Panc1 (cell line): ENCODE data around the gene ABI3BP. TPM values are rescaled to one million over a fixed set of nuclear protein-coding genes. Genes with fewer than 3 reads are reported as not detected.

Source experiments
- ATAC-seq: fragments of 200-7000 bp; cut with Tn5 transposase; 2 replicates; pipeline ENCODE4 v1.9.1; 2020; ENCODE audit warnings: mild to moderate bottlenecking, moderate library complexity
- BruUV-seq: library from RNA; stranded (reverse); fragments of 400-500 nt; replicated peaks from 2 replicates; lab custom pipeline; 2021; lab: Mats Ljungman, UMichigan
- CTCF ChIA-PET: fragments of 300-600 bp; sonication (Branson Sonifier 250); formaldehyde crosslinking; loops from one replicate; lab custom pipeline; 2022; ENCODE audit warnings: antibody characterized with exemption; lab: Charles Lee
- POLR2A ChIA-PET: fragments of 300-600 bp; sonication (Branson Sonifier 250); formaldehyde crosslinking; loops from one replicate; lab custom pipeline; 2022; ENCODE audit warnings: antibody characterized with exemption; lab: Charles Lee
- DNase-seq: peaks from one replicate; pipeline ENCODE4 v3.0.0-alpha.2; 2010; ENCODE audit warnings: low read depth, low spot score
- H3K27ac ChIP-seq: 2 replicates; pipeline ENCODE4 v1.5.1; 2011; ENCODE audit warnings: mild to moderate bottlenecking, low read length, inconsistent platforms
- H3K27me3 ChIP-seq: fragments of 200-500 bp; sonication (Bioruptor generic); 2 replicates; pipeline ENCODE4 v1.6.0; 2014; ENCODE audit warnings: low read length, inconsistent platforms; ENCODE audit not compliant: control insufficient read depth, insufficient read depth
- H3K36me3 ChIP-seq: fragments of 200-500 bp; sonication (Bioruptor generic); 2 replicates; pipeline ENCODE4 v1.5.1; 2014; ENCODE audit warnings: inconsistent platforms, mild to moderate bottlenecking, low read length, moderate library complexity; ENCODE audit not compliant: control insufficient read depth, insufficient read depth
- H3K4me1 ChIP-seq: 2 replicates; pipeline ENCODE4 v1.5.1; 2011; ENCODE audit warnings: inconsistent platforms, mild to moderate bottlenecking, low read length, moderate library complexity; ENCODE audit not compliant: control insufficient read depth, insufficient read depth
- H3K4me3 ChIP-seq, 2 experiments: 2 replicates each; pipeline ENCODE4 v1.5.1; 2011 to 2012; ENCODE audit warnings: low read depth in 2 of 2, low read length in 2 of 2, mild to moderate bottlenecking in 2 of 2, inconsistent platforms in 1 of 2, moderate library complexity in 1 of 2
- H3K9me3 ChIP-seq: fragments of 200-500 bp; sonication (Bioruptor generic); 2 replicates; pipeline ENCODE4 v1.5.1; 2014; ENCODE audit warnings: low read depth, mild to moderate bottlenecking, inconsistent platforms, low read length, moderate library complexity; ENCODE audit not compliant: control insufficient read depth, insufficient read depth
- POLR2AphosphoS5 ChIP-seq: IDR thresholded peaks from 2 replicates; pipeline ENCODE4 v1.6.1; 2012; ENCODE audit warnings: mild to moderate bottlenecking, low read depth, low read length, moderate library complexity
- SIN3A ChIP-seq: IDR thresholded peaks from 2 replicates; pipeline ENCODE4 v1.6.1; 2012; ENCODE audit warnings: low read depth, mild to moderate bottlenecking, low read length, moderate library complexity, borderline replicate concordance; ENCODE audit not compliant: insufficient read depth
- TCF7L2 ChIP-seq: IDR thresholded peaks from 2 replicates; pipeline ENCODE4 v1.6.1; 2011; ENCODE audit warnings: mild to moderate bottlenecking, low read depth, low read length, inconsistent platforms
- in situ Hi-C: cut with HindIII; loops from 2 replicates; pipeline ENCODE4 v1.10.0; 2016; ENCODE audit warnings: low sequenced_read_pairs, low pct_unique_long_range_greater_than_20kb
- intact Hi-C: fragments of 100-400 bp; cut with micrococcal nuclease; formaldehyde crosslinking; loops from one replicate; pipeline ENCODE4 v1.10.0; 2022; ENCODE audit not compliant: unreplicated experiment
- total RNA-seq: library from RNA; stranded (reverse); gene quantifications from one replicate; pipeline ENCODE4 v1.2.1, GENCODE V29; 2021; ENCODE audit not compliant: unreplicated experiment
- TF ChIP-seq, protein P1 (sequence below), 2 experiments: IDR thresholded peaks; 2 replicates each; pipeline ENCODE4 v1.6.1; 2011 to 2012; ENCODE audit warnings: low read depth in 2 of 2, control low read depth in 1 of 2, low read length in 1 of 2, mild to moderate bottlenecking in 1 of 2, moderate library complexity in 1 of 2; ENCODE audit not compliant: insufficient read depth in 1 of 2
- TF ChIP-seq, protein P2 (sequence below): fragments of 450-650 bp; IDR thresholded peaks from 2 replicates; pipeline ENCODE4 v1.5.1; 2017; ENCODE audit warnings: mild to moderate bottlenecking

The ABI3BP gene
- total RNA-seq, 1 experiment from 2014 or later, result 0.21 TPM

DNA sequence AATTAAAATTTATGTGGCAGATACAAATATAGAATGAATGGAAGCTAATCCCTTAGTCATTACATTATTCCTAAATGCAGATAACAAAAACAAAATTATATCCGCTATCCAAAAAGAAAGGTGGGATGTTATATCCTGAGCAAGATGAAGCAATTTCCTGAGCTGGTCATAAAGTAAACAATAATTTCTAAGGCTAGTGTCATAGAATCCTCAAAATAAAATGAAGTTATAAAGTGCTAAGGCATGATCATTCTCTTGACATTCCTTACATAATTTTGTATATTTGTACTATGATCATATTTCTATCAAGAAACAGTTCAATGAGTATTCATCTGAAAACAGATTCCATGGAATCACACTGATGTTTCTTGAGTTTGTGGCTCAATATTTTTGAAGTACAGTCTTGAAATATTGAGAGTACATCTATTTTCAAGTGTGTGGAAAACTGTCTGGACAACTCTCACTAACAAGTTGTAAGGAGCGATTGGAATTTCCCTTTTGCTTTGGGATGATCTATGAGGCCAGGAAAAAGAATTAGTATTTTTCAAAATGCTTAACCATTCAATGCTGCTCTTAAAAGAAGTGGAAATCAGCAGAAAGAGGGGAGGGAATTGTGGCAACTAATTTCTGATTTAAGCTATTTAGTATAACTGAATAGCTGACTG is 92.4 kb downstream of the ABI3BP start:
- ATAC-seq (no peak), DNase-seq (no peak)
- no peak overlapping the region for H3K4me3 ChIP-seq
- no TSS peak for BruUV-seq
- H3K36me3 ChIP-seq, result no peaks in the 10 kb centered on the region
- TF ChIP-seq, protein P1, sequence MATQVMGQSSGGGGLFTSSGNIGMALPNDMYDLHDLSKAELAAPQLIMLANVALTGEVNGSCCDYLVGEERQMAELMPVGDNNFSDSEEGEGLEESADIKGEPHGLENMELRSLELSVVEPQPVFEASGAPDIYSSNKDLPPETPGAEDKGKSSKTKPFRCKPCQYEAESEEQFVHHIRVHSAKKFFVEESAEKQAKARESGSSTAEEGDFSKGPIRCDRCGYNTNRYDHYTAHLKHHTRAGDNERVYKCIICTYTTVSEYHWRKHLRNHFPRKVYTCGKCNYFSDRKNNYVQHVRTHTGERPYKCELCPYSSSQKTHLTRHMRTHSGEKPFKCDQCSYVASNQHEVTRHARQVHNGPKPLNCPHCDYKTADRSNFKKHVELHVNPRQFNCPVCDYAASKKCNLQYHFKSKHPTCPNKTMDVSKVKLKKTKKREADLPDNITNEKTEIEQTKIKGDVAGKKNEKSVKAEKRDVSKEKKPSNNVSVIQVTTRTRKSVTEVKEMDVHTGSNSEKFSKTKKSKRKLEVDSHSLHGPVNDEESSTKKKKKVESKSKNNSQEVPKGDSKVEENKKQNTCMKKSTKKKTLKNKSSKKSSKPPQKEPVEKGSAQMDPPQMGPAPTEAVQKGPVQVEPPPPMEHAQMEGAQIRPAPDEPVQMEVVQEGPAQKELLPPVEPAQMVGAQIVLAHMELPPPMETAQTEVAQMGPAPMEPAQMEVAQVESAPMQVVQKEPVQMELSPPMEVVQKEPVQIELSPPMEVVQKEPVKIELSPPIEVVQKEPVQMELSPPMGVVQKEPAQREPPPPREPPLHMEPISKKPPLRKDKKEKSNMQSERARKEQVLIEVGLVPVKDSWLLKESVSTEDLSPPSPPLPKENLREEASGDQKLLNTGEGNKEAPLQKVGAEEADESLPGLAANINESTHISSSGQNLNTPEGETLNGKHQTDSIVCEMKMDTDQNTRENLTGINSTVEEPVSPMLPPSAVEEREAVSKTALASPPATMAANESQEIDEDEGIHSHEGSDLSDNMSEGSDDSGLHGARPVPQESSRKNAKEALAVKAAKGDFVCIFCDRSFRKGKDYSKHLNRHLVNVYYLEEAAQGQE (IDR thresholded peaks at IDR 0.05; ENCODE audit: insufficient read depth in 1 of 2, low read depth in 2 of 2, low read length in 1 of 2), result no peak
- TF ChIP-seq POLR2AphosphoS5, result no peak
- TF ChIP-seq TCF7L2, result no peak
- no peak for TF ChIP-seq SIN3A
- TF ChIP-seq, protein P2, sequence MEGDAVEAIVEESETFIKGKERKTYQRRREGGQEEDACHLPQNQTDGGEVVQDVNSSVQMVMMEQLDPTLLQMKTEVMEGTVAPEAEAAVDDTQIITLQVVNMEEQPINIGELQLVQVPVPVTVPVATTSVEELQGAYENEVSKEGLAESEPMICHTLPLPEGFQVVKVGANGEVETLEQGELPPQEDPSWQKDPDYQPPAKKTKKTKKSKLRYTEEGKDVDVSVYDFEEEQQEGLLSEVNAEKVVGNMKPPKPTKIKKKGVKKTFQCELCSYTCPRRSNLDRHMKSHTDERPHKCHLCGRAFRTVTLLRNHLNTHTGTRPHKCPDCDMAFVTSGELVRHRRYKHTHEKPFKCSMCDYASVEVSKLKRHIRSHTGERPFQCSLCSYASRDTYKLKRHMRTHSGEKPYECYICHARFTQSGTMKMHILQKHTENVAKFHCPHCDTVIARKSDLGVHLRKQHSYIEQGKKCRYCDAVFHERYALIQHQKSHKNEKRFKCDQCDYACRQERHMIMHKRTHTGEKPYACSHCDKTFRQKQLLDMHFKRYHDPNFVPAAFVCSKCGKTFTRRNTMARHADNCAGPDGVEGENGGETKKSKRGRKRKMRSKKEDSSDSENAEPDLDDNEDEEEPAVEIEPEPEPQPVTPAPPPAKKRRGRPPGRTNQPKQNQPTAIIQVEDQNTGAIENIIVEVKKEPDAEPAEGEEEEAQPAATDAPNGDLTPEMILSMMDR, result no peak
- CTCF ChIA-PET, result interaction anchor here (0.7 kb wide), 1 partner anchor 545 kb away, joined by 8 read pairs; no protein-coding TSS in a partner anchor
- H3K4me1 ChIP-seq, result no peaks in the 10 kb centered on the region
- no peak overlapping the region for H3K27ac ChIP-seq
- POLR2A ChIA-PET, result no interaction called here
- in situ Hi-C loops (no loop called here), intact Hi-C loops (no loop called here)
- no peaks in the 10 kb centered on the region for H3K9me3 ChIP-seq
- no peaks in the 10 kb centered on the region for H3K27me3 ChIP-seq

DNA sequence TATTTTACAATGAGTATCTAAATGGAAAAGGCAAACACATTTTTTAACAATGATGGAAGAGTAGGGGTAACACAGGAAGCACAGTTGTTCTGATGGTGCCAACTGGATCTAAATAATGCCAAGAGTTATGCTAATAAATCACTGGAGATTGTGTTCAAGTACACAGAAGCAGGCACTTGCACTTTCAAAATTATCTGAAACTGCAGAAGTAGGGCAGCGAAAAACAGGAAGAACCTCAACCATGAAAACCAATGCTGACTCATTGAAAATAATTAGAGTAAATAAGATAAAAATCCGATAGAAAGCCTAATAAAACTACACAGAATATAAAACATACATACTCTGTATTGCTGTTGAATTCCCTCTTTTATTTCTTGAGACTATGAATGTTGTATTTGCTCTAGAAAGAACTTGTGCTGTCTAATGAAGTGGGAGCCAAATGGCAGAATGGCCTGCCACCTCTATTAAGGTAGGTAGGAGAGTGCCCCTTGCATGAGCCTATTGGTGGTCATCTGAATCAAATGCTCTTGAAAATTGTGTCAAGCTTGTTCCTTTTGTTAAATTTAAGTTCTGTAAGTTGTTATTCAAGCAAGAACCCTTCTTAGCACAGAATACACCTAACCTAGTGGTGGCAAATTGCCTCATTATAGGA is 93.7 kb downstream of the ABI3BP start:
- Histone ChIP-seq H3K4me3 (no peak overlapping the region), H3K4me1 (no peaks in the 10 kb centered on the region), H3K27me3 (no peaks in the 10 kb centered on the region; the same call in 1 of the 2 replicates), H3K36me3 (no peaks in the 10 kb centered on the region), H3K9me3 (no peaks in the 10 kb centered on the region), H3K27ac (no peak overlapping the region)
- in situ Hi-C loops, result no loop called here
- POLR2A ChIA-PET, result no interaction called here
- TF ChIP-seq, protein P2, result no peak
- no peak for TF ChIP-seq SIN3A
- TF ChIP-seq TCF7L2, result no peak
- TF ChIP-seq, protein P1 (IDR thresholded peaks at IDR 0.05; ENCODE audit: insufficient read depth in 1 of 2, low read depth in 2 of 2, low read length in 1 of 2), result no peak
- TF ChIP-seq POLR2AphosphoS5, result no peak
- intact Hi-C loops, result no loop called here
- ATAC-seq, result no peak
- no peak for DNase-seq
- CTCF ChIA-PET, result no interaction called here
- no TSS peak for BruUV-seq
